ENCODE results near the gene CALML5. TPM values are rescaled to one million over a fixed set of nuclear protein-coding genes. Genes with fewer than 3 reads are reported as not detected.

The CALML5 gene
- total and polyA plus RNA-seq, 2 of the 4 experiments (the other 2 are of a cell fraction) = not detected

GRCh38 chr10:5534051-5534821, 34.9 kb upstream of the CALML5 start:
- Histone ChIP-seq H2AFZ (replicated peaks; ENCODE audit: low read length, poor library complexity) (no peak overlapping the region), H2BK5ac (ENCODE audit: low read depth, low read length, poor library complexity, severe bottlenecking) (no peak overlapping the region), H2BK20ac (ENCODE audit: low read depth, low read length) (no peak overlapping the region), H3K27me3 (ENCODE audit: control insufficient read depth, insufficient read depth, low read length) (no peaks in the 10 kb centered on the region), H3K18ac (ENCODE audit: low read depth, low read length) (no peak overlapping the region), H3K4me1 (ENCODE audit: control insufficient read depth, insufficient read depth, low read length) (peaks cover 10% of the 10 kb centered on the region), H3K4ac (ENCODE audit: low read depth, low read length) (no peak overlapping the region), H3K4me2 (ENCODE audit: low read depth, low read length) (no peak overlapping the region), H4K5ac (ENCODE audit: low read depth, low read length) (peak overlapping the region; percentile 50; the same call in 1 of the 2 replicates), H2AK9ac (replicated peaks; ENCODE audit: low read depth, low read length, poor library complexity) (no peak overlapping the region), H2BK15ac (ENCODE audit: low read depth, low read length) (no peak overlapping the region), H3K9me3 (ENCODE audit: control insufficient read depth, insufficient read depth, low read length) (no peaks in the 10 kb centered on the region), H2BK120ac (ENCODE audit: low read depth, low read length) (no peak overlapping the region), H3K23ac (ENCODE audit: low read depth, low read length) (no peak overlapping the region), H4K20me1 (ENCODE audit: insufficient read depth, low read length) (no peaks in the 10 kb centered on the region), H3K79me1 (ENCODE audit: low read depth in 1 of 2, low read length in 2 of 2) (no peaks in the 10 kb centered on the region), H3K14ac (replicated peaks; ENCODE audit: low read depth, low read length) (no peak overlapping the region), H3K4me3 (ENCODE audit: insufficient read depth, low read depth, low read length) (no peak overlapping the region), H3K56ac (ENCODE audit: extremely low read depth, insufficient read depth, low read length) (no peak overlapping the region), H4K91ac (ENCODE audit: insufficient read depth, low read depth, low read length) (no peak overlapping the region), H4K8ac (ENCODE audit: low read depth in 2 of 2, low read length in 2 of 2) (no peak overlapping the region), H3K9me1 (ENCODE audit: insufficient read depth, low read length) (peaks cover 3% of the 10 kb centered on the region; the same call in 1 of the 2 replicates), H3K27ac (ENCODE audit: insufficient read depth, low read length) (no peak overlapping the region), H3K36me3 (ENCODE audit: control insufficient read depth, insufficient read depth, low read length) (no peaks in the 10 kb centered on the region), H3K9ac (ENCODE audit: low read depth, low read length) (no peak overlapping the region), H2AK5ac (ENCODE audit: low read depth, low read length) (no peak overlapping the region)
- DNase-seq (no peak), ATAC-seq (ENCODE audit: low read depth) (no peak)
- POLR2A ChIA-PET (ENCODE audit: unreplicated experiment) = no interaction called here
- no TSS peak for BruUV-seq (replicated peaks)
- WGBS, 2 experiments (ENCODE audit: extremely low coverage in 2 of 2, insufficient read length in 1 of 2) = 90% methylated on average over 31 of the region's 38 CpGs; no CpG with 5 or more reads in 1 of the 2 experiments
- TF ChIP-seq, protein P1, sequence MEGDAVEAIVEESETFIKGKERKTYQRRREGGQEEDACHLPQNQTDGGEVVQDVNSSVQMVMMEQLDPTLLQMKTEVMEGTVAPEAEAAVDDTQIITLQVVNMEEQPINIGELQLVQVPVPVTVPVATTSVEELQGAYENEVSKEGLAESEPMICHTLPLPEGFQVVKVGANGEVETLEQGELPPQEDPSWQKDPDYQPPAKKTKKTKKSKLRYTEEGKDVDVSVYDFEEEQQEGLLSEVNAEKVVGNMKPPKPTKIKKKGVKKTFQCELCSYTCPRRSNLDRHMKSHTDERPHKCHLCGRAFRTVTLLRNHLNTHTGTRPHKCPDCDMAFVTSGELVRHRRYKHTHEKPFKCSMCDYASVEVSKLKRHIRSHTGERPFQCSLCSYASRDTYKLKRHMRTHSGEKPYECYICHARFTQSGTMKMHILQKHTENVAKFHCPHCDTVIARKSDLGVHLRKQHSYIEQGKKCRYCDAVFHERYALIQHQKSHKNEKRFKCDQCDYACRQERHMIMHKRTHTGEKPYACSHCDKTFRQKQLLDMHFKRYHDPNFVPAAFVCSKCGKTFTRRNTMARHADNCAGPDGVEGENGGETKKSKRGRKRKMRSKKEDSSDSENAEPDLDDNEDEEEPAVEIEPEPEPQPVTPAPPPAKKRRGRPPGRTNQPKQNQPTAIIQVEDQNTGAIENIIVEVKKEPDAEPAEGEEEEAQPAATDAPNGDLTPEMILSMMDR (conservative IDR thresholded peaks at IDR 0.05; ENCODE audit: low read depth, low read length) = no peak
- TF ChIP-seq RCOR1 (IDR thresholded peaks at IDR 0.05; ENCODE audit: insufficient replicate concordance, low read length) (no peak), SMC3 (IDR thresholded peaks at IDR 0.05; ENCODE audit: low read depth, low read length) (no peak), MAFK (IDR thresholded peaks at IDR 0.05; ENCODE audit: low read depth, low read length) (no peak), BHLHE40 (IDR thresholded peaks at IDR 0.05; ENCODE audit: low read depth, low read length) (no peak)
- dilution Hi-C loops (cut with HindIII; ENCODE audit: low sequenced_read_pairs, unreplicated experiment) = no loop called here
- CTCF ChIA-PET = no interaction called here
- in situ Hi-C loops (cut with MboI; ENCODE audit: low sequenced_read_pairs) = no loop called here
- intact Hi-C loops (cut with micrococcal nuclease) = no loop called here

Data from IMR-90 (cell line).